ENCODE measurements around the gene SSC5D. TPM values are rescaled to one million over a fixed set of nuclear protein-coding genes. Genes with fewer than 3 reads are reported as not detected.
A peak's percentile ranks its signal among the peaks of the same experiment; 100 is the strongest.

SSC5D gene
- total and polyA plus RNA-seq, 9 of the 15 experiments (the other 6 are each of a cell fraction or from before 2014, with no cell fraction given), result 0.04 to 0.71 (median 0.14) TPM; not detected in 2

DNA sequence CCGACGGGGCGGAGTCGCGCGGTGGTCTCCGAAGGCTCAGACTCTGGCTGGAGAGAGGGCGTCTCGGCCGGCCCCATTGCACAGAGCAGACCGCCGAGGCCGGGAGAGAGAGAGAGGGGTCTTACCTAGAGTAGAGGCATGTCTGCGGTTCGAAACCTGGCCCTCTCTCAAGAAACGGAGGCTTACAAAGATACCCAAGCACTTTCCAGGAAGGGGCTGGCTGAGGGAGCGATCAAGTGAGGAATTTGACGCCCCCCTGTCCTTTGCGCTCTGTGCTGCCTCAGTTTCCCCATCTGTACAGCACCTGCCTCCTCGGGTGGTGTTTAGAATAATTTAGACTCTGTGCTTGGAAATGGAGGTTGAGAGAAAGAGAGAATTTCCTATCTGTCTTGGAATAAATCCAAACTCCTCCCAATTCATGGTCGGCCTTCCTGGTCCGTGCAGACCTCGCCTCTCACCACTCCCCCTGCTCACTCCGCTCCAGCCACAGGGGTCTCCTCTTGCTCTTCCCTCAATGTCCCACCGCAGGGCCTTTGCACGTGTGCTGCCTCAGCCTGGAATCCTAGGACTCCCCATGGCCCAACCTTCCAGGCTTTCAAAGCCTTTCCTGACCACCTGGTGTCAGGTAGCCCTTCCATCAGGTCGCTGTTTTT is 26.1 kb upstream of the SSC5D start (continued):
- TF ChIP-seq E2F4 (CRISPR knock-in tag; IDR thresholded peaks at IDR 0.05; ENCODE audit: low read depth) (no peak), RUNX1 (IDR thresholded peaks at IDR 0.05; ENCODE audit: low read depth) (no peak), CBX3 (IDR thresholded peaks at IDR 0.05; ENCODE audit: borderline replicate concordance in 1 of 2, low read length in 2 of 2) (peak in 1 of 2 experiments; percentile 28; a peak in 1 of 3 replicates), ERF (CRISPR knock-in tag; IDR thresholded peaks at IDR 0.05) (0 out of 2 replicates have a peak, but pooled peaks have one; percentile 56), ZC3H4 (CRISPR knock-in tag; IDR thresholded peaks at IDR 0.05; ENCODE audit: borderline replicate concordance) (no peak), MYC (IDR thresholded peaks at IDR 0.05; ENCODE audit: low read depth, low read length) (peak; percentile 36; the same call in 1 of the 2 replicates), MYC (CRISPR knock-in tag; IDR thresholded peaks at IDR 0.05; ENCODE audit: borderline replicate concordance, low read depth) (0 out of 2 replicates have a peak, but pooled peaks have one; percentile 28), CSDE1 (IDR thresholded peaks at IDR 0.05) (no peak), TARDBP (IDR thresholded peaks at IDR 0.05) (no peak), HMGN3 (IDR thresholded peaks at IDR 0.05; ENCODE audit: borderline replicate concordance, extremely low read depth, insufficient read length, low read depth, low read length) (no peak), HDAC2 (IDR thresholded peaks at IDR 0.05) (peak; percentile 62; the same call in 1 of the 2 replicates), BRD4 (IDR thresholded peaks at IDR 0.05) (no peak), NR3C1 (CRISPR knock-in tag; IDR thresholded peaks at IDR 0.05) (no peak), ZNF592 (IDR thresholded peaks at IDR 0.05) (0 out of 2 replicates have a peak, but pooled peaks have one; percentile 30), TCFL5 (CRISPR knock-in tag; conservative IDR thresholded peaks at IDR 0.05) (no peak), SIRT6 (IDR thresholded peaks at IDR 0.05; ENCODE audit: low read depth, low read length) (no peak), ZFX (CRISPR knock-in tag; IDR thresholded peaks at IDR 0.05) (no peak; the same call in 1 of the 2 replicates), EP300 (IDR thresholded peaks at IDR 0.05; ENCODE audit: low read length) (no peak), KAT8 (IDR thresholded peaks at IDR 0.05; ENCODE audit: low read depth) (no peak), TCF3 (CRISPR knock-in tag; IDR thresholded peaks at IDR 0.05) (0 out of 2 replicates have a peak, but pooled peaks have one; percentile 13), SMARCA5 (IDR thresholded peaks at IDR 0.05) (peak; percentile 78; the same call in 1 of the 2 replicates)
- TF ChIP-seq, protein P1, sequence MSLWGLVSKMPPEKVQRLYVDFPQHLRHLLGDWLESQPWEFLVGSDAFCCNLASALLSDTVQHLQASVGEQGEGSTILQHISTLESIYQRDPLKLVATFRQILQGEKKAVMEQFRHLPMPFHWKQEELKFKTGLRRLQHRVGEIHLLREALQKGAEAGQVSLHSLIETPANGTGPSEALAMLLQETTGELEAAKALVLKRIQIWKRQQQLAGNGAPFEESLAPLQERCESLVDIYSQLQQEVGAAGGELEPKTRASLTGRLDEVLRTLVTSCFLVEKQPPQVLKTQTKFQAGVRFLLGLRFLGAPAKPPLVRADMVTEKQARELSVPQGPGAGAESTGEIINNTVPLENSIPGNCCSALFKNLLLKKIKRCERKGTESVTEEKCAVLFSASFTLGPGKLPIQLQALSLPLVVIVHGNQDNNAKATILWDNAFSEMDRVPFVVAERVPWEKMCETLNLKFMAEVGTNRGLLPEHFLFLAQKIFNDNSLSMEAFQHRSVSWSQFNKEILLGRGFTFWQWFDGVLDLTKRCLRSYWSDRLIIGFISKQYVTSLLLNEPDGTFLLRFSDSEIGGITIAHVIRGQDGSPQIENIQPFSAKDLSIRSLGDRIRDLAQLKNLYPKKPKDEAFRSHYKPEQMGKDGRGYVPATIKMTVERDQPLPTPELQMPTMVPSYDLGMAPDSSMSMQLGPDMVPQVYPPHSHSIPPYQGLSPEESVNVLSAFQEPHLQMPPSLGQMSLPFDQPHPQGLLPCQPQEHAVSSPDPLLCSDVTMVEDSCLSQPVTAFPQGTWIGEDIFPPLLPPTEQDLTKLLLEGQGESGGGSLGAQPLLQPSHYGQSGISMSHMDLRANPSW (CRISPR knock-in tag; IDR thresholded peaks at IDR 0.05), result no peak
